SU-DHL-6 (cell line): ENCODE results near the gene PACS1.

Experiments used
- CTCF ChIP-seq: fragments of 200-600 bp; sonication (generic); IDR thresholded peaks from one replicate; pipeline ENCODE4 v1.5.1; 2017; ENCODE audit warnings: antibody characterized with exemption, mild to moderate bottlenecking, low read length, moderate library complexity; ENCODE audit not compliant: insufficient read depth, poor library complexity, severe bottlenecking
- EZH2phosphoT487 ChIP-seq: fragments of 200-600 bp; sonication (generic), shearing (Covaris generic); conservative IDR thresholded peaks from 2 replicates; pipeline ENCODE4 v1.6.1; 2018; ENCODE audit warnings: mild to moderate bottlenecking, antibody characterized with exemption, low read length, moderate library complexity, mixed read lengths

GRCh38 chr11:66089067-66089466 lies 19.0 kb downstream of the PACS1 start:
- no peak for TF ChIP-seq EZH2phosphoT487
- no peak for TF ChIP-seq CTCF
